ENCODE results near the gene RPA1. TPM values are rescaled to one million over a fixed set of nuclear protein-coding genes. Genes with fewer than 3 reads are reported as not detected.

Gene RPA1
- polyA plus RNA-seq, 1 donor from 2014 or later, result 8.4 TPM

DNA sequence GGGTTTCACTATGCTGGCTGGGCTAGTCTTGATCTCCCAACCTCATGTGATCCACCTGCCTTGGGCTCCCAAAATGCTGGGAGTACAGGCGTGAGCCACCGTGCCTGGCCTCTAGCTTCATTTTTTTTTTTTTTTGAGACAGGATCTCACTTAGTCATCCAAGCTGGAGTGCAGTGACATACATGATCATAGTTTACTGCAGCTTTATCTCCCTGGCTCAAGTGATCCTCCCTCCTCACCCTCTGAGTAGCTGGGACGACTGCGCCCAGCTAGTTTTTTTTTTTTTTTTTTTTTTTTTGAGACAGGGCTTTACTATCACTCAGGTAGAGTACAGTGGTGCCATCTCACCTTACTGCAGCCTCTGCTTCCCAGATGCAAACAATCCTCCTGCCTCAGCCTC, 9.7 kb downstream of the RPA1 start:
- Histone ChIP-seq H3K9me3 (ENCODE audit: low read length) (no peaks in the 10 kb centered on the region), H3F3A (ENCODE audit: insufficient read depth, low read length, poor library complexity, severe bottlenecking) (no peaks in the 10 kb centered on the region), H3K79me2 (replicated peaks; ENCODE audit: insufficient read depth, low read length) (no peaks in the 10 kb centered on the region)

DNA sequence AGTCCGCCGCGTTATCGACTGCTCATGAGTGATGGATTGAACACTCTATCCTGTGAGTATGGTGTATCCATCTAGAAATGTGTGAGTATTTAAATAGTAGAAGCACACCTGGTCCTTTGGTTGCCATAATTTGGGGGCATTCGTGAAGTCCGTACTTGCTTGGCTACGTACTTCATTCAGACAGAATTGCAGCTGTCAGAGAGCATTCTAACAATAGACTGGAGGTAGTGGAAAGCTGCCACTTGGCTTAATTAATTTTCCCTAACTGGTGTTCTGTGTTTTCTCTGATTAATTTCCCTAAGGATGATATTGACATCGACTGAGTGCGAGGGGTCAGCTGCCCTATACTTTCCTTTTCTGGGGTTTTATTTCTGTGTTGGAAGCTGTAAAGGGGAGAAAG, 14.1 kb downstream of the RPA1 start:
- Histone ChIP-seq H3F3A (ENCODE audit: insufficient read depth, low read length, poor library complexity, severe bottlenecking) (no peaks in the 10 kb centered on the region), H3K9ac (ENCODE audit: low read length) (no peak overlapping the region), H3K79me2 (replicated peaks; ENCODE audit: insufficient read depth, low read length) (no peaks in the 10 kb centered on the region), H3K9me2 (ENCODE audit: insufficient read depth, low read length) (no peaks in the 10 kb centered on the region), H3K4me3 (ENCODE audit: low read length) (no peak overlapping the region), H3K4me2 (ENCODE audit: low read length) (no peak overlapping the region), H3K36me3 (ENCODE audit: insufficient read depth, low read length) (no peaks in the 10 kb centered on the region), H3K27me3 (ENCODE audit: insufficient read depth, low read depth, low read length) (no peaks in the 10 kb centered on the region), H3K27ac (ENCODE audit: low read length) (no peak overlapping the region), H3K9me3 (ENCODE audit: low read length) (no peaks in the 10 kb centered on the region), H2AFZ (ENCODE audit: low read depth, low read length) (no peak overlapping the region), H4K20me1 (ENCODE audit: insufficient read depth) (no peaks in the 10 kb centered on the region)
- TF ChIP-seq EP300 (conservative IDR thresholded peaks at IDR 0.05; ENCODE audit: poor library complexity, severe bottlenecking) (no peak), SMC3 (conservative IDR thresholded peaks at IDR 0.05; ENCODE audit: poor library complexity) (no peak), MXI1 (conservative IDR thresholded peaks at IDR 0.05; ENCODE audit: poor library complexity, severe bottlenecking) (no peak), POLR2AphosphoS5 (IDR thresholded peaks at IDR 0.05) (no peak), TAF1 (IDR thresholded peaks at IDR 0.05; ENCODE audit: low read depth) (no peak), EZH2 (IDR thresholded peaks at IDR 0.05; ENCODE audit: borderline replicate concordance, insufficient read depth, low read length, poor library complexity, severe bottlenecking) (no peak), RAD21 (conservative IDR thresholded peaks at IDR 0.05) (no peak)
- TF ChIP-seq, protein P1, sequence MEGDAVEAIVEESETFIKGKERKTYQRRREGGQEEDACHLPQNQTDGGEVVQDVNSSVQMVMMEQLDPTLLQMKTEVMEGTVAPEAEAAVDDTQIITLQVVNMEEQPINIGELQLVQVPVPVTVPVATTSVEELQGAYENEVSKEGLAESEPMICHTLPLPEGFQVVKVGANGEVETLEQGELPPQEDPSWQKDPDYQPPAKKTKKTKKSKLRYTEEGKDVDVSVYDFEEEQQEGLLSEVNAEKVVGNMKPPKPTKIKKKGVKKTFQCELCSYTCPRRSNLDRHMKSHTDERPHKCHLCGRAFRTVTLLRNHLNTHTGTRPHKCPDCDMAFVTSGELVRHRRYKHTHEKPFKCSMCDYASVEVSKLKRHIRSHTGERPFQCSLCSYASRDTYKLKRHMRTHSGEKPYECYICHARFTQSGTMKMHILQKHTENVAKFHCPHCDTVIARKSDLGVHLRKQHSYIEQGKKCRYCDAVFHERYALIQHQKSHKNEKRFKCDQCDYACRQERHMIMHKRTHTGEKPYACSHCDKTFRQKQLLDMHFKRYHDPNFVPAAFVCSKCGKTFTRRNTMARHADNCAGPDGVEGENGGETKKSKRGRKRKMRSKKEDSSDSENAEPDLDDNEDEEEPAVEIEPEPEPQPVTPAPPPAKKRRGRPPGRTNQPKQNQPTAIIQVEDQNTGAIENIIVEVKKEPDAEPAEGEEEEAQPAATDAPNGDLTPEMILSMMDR (IDR thresholded peaks at IDR 0.05; ENCODE audit: poor library complexity, severe bottlenecking), result no peak
- TF ChIP-seq, protein P2, sequence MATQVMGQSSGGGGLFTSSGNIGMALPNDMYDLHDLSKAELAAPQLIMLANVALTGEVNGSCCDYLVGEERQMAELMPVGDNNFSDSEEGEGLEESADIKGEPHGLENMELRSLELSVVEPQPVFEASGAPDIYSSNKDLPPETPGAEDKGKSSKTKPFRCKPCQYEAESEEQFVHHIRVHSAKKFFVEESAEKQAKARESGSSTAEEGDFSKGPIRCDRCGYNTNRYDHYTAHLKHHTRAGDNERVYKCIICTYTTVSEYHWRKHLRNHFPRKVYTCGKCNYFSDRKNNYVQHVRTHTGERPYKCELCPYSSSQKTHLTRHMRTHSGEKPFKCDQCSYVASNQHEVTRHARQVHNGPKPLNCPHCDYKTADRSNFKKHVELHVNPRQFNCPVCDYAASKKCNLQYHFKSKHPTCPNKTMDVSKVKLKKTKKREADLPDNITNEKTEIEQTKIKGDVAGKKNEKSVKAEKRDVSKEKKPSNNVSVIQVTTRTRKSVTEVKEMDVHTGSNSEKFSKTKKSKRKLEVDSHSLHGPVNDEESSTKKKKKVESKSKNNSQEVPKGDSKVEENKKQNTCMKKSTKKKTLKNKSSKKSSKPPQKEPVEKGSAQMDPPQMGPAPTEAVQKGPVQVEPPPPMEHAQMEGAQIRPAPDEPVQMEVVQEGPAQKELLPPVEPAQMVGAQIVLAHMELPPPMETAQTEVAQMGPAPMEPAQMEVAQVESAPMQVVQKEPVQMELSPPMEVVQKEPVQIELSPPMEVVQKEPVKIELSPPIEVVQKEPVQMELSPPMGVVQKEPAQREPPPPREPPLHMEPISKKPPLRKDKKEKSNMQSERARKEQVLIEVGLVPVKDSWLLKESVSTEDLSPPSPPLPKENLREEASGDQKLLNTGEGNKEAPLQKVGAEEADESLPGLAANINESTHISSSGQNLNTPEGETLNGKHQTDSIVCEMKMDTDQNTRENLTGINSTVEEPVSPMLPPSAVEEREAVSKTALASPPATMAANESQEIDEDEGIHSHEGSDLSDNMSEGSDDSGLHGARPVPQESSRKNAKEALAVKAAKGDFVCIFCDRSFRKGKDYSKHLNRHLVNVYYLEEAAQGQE (IDR thresholded peaks at IDR 0.05; ENCODE audit: borderline replicate concordance), result no peak

More for the DNA sequence above, 9.7 kb downstream of the RPA1 start:
- H4K20me1 ChIP-seq (ENCODE audit: insufficient read depth), result no peaks in the 10 kb centered on the region
- no peaks in the 10 kb centered on the region for H3K9me2 ChIP-seq (ENCODE audit: insufficient read depth, low read length)
- H3K4me2 ChIP-seq (ENCODE audit: low read length), result no peak overlapping the region
- H3K36me3 ChIP-seq (ENCODE audit: insufficient read depth, low read length), result no peaks in the 10 kb centered on the region
- no peak overlapping the region for H3K9ac ChIP-seq (ENCODE audit: low read length)
- H2AFZ ChIP-seq (ENCODE audit: low read depth, low read length), result no peak overlapping the region
- H3K27ac ChIP-seq (ENCODE audit: low read length), result no peak overlapping the region
- no peak overlapping the region for H3K4me3 ChIP-seq (ENCODE audit: low read length)
- TF ChIP-seq SMC3 (conservative IDR thresholded peaks at IDR 0.05; ENCODE audit: poor library complexity) (no peak), TAF1 (IDR thresholded peaks at IDR 0.05; ENCODE audit: low read depth) (no peak), MXI1 (conservative IDR thresholded peaks at IDR 0.05; ENCODE audit: poor library complexity, severe bottlenecking) (no peak), POLR2AphosphoS5 (IDR thresholded peaks at IDR 0.05) (no peak)
- TF ChIP-seq, protein P1 (IDR thresholded peaks at IDR 0.05; ENCODE audit: poor library complexity, severe bottlenecking), result no peak
- TF ChIP-seq, protein P2 (IDR thresholded peaks at IDR 0.05; ENCODE audit: borderline replicate concordance), result no peak
- H3K27me3 ChIP-seq (ENCODE audit: insufficient read depth, low read depth, low read length), result no peaks in the 10 kb centered on the region

Measured in neural cell (in vitro differentiated cells).